Activated T-helper 9 cell treated with anti-CD3 and anti-CD28 coated beads, Interleukin-2, amount 50 U/mL, for 16 hours (primary cell): Measurements from ENCODE around the gene KDM4E.
"Not testable (repeated sequence)": the region's sequence is repeated elsewhere in the genome, so short reads cannot be mapped to it uniquely, and the experiment has no call there.

ENCODE experiments used
- DNase-seq: peaks from one replicate; pipeline ENCODE4 v3.0.0-alpha.2; 2020; ENCODE audit warnings: low read depth

Gene KDM4E

GRCh38 chr11:95024958-95025357 is at the start of gene KDM4E:
TSS of gene KDM4E (plus strand) at chr11:95025258. CDS start at chr11:95025558, 300 bp downstream.
- DNase-seq: no peak

- no peak for DNase-seq
Observed at GRCh38 chr11:94975599-94975998, 49.5 kb upstream of the KDM4E start.

DNA sequence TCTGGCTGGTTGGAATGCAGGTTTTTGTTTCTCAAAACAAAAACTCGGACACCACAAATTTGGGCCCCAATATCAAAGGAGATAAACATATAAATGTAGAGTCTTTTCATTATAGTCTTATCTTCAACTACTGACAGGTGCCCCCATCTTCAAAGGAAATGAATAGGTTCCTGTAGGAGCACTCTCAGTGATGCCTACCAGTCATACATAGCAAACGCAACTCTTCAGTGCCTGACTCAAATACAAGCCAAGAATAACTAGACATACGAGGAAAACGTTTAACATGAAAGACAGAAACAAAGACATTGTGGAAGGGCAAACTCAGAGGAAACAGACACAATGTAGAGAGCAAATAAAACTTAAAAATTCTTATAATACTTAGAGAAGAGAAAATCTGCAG is 37.7 kb upstream of the KDM4E start:
- no peak for DNase-seq

- no peak for DNase-seq
Observed at GRCh38 chr11:94988748-94989147, 36.3 kb upstream of the KDM4E start.

GRCh38 chr11:94993400-94993943 is 31.6 kb upstream of the KDM4E start:
- DNase-seq: no peak

DNA sequence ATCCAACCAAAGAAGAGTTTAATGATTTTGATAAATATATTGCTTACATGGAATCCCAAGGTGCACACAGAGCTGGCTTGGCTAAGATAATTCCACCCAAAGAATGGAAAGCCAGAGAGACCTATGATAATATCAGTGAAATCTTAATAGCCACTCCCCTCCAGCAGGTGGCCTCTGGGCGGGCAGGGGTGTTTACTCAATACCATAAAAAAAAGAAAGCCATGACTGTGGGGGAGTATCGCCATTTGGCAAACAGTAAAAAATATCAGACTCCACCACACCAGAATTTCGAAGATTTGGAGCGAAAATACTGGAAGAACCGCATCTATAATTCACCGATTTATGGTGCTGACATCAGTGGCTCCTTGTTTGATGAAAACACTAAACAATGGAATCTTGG is 27.6 kb upstream of the KDM4E start:
- no peak for DNase-seq

DNA sequence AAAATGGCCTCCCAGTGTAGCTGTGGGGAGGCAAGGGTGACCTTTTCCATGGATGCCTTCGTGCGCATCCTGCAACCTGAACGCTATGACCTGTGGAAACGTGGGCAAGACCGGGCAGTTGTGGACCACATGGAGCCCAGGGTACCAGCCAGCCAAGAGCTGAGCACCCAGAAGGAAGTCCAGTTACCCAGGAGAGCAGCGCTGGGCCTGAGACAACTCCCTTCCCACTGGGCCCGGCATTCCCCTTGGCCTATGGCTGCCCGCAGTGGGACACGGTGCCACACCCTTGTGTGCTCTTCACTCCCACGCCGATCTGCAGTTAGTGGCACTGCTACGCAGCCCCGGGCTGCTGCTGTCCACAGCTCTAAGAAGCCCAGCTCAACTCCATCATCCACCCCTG is 26.8 kb upstream of the KDM4E start:
- DNase-seq: no peak

GRCh38 chr11:95003716-95004115 is 21.3 kb upstream of the KDM4E start:
- DNase-seq: no peak

- no peak for DNase-seq
Observed at GRCh38 chr11:95005642-95006041, 19.4 kb upstream of the KDM4E start.

- no peak for DNase-seq
Observed at GRCh38 chr11:95011376-95011775, 13.7 kb upstream of the KDM4E start.

DNA sequence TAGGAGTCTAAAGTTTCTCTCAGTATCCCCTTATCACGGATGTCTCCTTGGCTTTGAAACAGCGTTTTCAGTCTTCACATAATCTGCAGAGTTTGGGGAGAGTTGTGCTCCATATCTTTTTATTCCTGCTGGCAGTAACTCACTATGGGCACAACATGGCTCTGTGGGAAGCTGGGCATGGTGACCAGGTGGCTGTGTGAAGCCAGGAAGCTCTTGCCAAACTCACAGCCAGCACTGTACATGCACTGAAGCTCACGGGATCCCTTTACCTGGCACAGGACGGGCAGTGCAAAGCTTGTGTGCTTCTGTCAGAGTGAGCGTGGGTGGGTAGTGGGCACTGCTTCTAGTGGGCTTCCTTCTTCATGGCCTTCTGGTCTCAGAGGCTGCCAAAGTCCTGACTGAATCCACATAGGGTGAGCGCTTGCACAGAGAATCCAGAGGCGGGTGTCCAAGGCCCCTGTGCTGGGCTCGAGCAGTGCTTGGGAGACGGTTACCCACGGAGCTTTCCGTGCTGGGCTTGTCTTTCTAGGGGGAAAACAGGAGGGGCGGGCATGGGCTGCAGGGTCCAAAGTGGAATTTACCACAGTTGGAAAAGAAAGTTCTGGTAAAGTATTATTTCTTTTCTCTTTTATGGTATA is 10.8 kb upstream of the KDM4E start:
- DNase-seq: no peak

DNA sequence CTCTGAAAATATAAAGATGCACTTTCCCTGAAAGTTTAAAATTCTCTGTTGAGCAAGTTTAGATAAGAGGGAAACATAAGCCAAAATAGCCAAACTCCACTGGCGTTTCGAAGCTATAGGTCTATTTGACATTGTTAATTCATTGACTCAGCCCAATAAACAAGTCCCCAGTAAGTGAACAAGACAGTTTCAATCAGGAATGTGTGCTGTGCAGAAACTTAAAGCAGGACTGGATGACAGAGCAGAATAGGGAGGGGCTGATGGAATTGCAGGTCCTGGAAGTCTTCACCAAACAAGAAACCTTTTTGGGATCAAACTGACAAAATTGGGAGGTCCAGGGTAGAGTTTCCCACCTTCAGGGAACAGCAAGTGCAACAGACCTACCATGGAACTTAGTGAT is 8.9 kb upstream of the KDM4E start:
- DNase-seq: no peak

DNA sequence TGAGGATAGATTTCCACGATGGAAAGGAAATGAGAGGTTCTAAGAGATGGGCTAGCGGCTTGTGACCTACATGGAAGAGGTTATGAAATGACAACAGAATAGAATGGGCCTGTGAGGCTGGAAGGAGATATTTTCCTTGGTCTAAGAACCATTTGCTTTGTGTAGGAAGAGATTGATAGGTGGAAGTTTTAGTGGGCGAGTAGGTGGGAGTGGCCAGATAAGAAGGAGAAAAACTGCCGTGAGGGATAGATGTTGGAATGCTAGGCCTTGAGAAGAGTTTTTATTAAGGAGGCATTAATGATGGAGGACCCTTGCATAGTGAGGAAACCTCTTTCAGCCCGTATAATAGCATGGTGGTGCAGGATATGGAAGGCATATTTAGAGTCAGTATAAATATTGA is 3.6 kb upstream of the KDM4E start:
- DNase-seq: not testable (repeated sequence)

DNA sequence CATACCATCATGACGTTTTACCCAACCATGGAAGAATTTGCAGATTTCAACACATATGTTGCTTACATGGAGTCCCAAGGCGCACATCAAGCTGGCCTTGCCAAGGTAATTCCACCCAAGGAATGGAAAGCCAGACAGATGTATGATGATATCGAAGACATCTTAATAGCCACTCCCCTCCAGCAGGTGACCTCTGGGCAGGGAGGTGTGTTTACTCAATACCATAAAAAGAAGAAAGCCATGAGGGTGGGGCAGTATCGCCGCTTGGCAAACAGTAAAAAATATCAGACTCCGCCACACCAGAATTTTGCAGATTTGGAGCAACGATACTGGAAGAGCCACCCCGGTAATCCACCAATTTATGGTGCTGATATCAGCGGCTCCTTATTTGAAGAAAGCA is 536 bp downstream of the KDM4E start:
- DNase-seq: not testable (repeated sequence)

DNA sequence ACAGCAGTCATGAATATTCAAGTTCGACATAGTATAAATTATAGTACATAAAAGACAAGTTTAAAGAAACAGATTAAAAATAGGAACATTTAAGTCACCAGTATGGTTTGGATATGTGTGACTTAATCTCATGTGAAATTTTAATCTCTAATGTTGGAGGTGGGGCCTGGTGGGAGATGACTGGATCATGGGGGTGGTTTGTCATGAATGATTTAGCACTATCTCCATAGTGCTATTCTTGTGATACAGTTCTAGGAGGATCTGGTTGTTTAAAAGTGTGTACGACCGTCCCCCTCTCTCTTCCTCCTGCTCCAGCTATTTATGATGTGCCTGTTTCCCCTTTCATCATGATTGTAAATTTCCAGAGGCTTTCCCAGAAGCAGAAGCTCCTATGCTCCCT is 3.3 kb downstream of the KDM4E start:
- no peak for DNase-seq

- DNase-seq: no peak
Observed at GRCh38 chr11:95033051-95033450, 8.0 kb downstream of the KDM4E start.

DNA sequence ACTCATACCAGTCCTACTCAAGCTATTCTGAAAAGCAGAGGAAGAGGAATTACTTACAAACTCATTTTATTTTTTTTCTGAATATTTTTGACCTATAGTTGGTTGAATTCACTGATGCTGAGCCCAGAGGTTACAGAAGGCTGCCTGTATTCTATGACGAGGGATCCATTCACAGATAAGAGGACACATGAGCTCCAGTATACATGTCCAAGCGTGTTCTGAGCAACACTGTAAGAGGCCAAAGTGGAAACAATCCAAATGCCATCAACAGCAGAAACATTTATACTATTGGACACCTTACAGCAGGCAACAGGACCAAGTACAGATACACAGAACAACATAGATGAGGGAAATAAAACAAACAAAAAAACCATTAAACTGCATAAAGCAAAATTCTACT is 10.3 kb downstream of the KDM4E start:
- DNase-seq: no peak

DNA sequence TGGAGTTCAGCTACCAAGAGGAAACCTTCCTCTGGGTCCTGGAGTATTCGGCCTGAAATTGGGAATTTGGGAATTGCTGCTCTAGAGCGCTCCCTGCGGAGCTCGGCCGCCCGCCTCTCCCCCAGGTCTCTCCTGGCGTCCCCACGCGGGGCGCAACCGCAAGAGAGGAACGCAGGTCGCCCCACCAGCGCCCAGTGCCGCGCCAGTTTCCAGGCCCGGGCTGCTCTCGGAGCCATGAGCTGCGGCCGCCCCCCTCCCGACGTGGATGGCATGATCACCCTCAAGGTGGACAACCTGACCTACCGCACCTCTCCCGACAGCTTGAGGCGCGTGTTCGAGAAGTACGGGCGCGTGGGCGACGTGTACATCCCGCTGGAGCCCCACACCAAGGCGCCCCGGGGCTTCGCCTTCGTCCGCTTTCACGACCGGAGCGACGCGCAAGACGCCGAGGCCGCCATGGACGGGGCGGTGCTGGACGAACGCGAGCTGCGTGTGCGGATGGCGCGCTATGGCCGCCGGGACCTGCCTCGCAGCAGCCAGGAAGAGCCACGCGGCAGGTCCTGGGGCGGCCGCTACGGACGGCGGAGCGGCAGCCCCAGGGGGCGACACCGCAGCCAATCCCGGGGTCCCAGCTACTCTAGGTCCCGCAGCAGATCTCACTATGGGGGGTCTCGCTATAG is 12.4 kb downstream of the KDM4E start:
- DNase-seq: not testable (repeated sequence)

DNA sequence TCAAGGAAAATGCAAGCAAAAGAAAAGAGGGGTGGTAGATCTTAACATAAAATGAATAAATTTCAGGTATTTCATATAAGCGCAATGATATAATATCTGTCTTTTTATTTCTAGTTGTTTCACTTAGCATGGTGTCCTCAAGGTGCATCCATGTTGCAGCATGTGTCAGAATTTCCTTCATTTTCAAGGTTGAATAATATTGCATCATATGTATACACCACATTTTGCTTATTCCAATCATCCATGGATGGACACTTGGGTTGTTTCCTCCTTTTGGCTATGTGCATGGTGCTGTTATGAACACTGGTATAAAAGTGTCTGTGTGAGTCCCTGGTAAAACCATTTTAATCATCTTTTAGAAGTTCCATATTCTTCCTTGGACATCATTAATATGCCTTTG is 17.2 kb downstream of the KDM4E start:
- no peak for DNase-seq

DNA sequence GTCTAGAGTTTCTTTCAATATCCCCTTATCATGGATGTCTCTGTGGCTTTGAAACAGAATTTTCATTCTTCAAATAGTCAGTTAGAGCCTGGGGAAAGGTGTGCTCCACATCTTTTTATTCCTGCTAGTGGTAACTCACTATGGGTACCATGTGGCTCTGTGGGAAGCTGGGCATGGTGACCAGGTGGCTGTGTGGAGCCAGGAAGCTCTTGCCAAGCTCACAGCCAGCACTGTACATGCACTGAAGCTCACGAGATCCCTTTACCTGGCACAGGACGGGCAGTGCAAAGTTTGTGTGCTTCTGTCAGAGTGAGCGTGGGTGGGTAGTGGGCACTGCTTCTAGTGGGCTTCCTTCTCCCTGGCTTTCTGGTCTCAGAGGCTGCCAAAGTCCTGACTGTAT is 17.8 kb downstream of the KDM4E start:
- no peak for DNase-seq

DNA sequence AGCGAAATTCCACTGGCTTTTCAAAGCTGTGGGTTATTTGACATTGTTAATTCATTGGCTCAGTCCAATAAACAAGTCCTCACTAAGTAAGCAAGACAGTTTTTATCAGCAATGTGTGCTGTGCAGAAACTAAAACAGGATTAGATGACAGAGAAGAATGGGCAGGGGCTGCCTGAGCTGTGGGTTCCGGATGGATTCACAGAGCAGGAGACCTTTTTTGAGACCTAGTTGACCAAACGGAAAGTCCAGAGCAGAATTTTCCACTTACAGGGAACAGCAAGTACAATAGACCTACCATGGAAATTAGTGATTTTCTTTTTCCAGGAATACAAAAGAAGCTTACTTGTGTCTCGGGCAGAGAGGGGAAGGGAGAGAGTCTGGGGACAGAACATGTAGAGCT is 19.0 kb downstream of the KDM4E start:
- DNase-seq: no peak

- no peak for DNase-seq
Observed at GRCh38 chr11:95045812-95046211, 20.8 kb downstream of the KDM4E start.

DNA sequence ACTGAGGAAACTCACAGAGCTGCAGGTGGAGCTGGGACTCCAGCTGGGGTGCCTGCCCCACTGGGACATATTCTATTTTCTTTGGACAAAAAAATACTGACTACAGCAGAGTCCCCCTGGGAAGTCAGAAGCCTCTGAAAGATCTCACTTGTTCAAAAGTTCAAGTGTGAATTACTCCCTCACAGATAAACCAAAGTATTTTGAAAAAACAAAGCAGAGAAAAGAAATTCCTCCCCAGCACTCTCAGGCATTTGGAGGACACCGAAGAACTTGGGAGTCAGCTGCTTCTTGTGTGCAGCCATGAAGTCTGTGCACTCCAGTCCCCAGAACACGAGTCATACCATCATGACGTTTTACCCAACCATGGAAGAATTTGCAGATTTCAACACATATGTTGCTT is 24.1 kb downstream of the KDM4E start, which contains the start of gene KDM4F:
Gene KDM4F (plus strand): TSS at position 301 of the 400 bp plus-strand sequence.
- DNase-seq: not testable (repeated sequence)
